Superior temporal gyrus (tissue), 1 donor: Measurements from ENCODE around the gene COL13A1.

Experiments
- DNase-seq: peaks from one replicate; pipeline ENCODE4 v3.0.0-alpha.2; 2016; ENCODE audit errors: extremely low spot score

COL13A1 gene

GRCh38 chr10:69845574-69846292 is 44.0 kb downstream of the COL13A1 start:
- no peak for DNase-seq

- DNase-seq = no peak
Measured at GRCh38 chr10:69846293-69846921, 44.7 kb downstream of the COL13A1 start.

DNA sequence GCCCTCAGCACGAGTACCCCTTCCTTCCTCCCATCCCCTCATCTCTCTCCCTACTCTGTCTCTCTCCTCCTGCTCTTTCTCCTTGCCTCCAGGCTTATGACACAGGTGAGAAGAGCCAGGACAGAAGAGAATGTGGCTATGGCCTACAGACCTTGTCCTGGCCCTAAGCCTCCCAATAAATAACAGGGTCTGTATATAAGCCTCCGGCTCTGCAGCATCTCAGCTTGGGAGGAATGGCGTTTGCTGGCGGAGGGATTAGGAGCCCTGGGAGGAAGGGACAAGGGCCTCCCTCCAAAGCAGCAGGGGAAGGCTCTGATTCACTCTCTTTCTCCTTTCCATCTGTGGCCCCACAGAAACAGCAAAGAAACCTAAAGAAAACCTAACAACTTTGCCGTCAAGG is 45.8 kb downstream of the COL13A1 start:
- no peak for DNase-seq

DNA sequence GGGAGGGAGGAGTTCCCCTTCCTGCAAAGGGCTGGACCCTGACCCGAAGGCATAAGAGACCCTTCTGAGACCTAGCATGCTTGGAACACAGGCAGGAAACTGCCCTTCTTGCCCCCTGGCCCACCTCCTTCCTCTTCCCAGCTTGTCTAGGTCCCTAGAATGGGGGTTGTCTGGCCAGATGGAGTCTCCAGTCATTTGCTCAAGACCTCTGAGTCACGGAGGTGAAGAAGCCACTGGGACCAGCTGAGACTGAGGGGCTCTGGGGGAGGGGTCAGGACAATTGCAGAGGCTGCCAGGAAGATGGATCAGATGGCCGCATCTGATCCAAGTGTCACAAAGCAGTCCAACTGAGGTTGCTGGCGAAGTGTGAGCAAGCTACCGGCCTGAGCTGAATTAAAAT is 46.2 kb downstream of the COL13A1 start:
- no peak for DNase-seq

GRCh38 chr10:69848454-69848853 is 46.7 kb downstream of the COL13A1 start:
- no peak for DNase-seq

GRCh38 chr10:69849825-69850224 is 48.1 kb downstream of the COL13A1 start:
- no peak for DNase-seq

DNA sequence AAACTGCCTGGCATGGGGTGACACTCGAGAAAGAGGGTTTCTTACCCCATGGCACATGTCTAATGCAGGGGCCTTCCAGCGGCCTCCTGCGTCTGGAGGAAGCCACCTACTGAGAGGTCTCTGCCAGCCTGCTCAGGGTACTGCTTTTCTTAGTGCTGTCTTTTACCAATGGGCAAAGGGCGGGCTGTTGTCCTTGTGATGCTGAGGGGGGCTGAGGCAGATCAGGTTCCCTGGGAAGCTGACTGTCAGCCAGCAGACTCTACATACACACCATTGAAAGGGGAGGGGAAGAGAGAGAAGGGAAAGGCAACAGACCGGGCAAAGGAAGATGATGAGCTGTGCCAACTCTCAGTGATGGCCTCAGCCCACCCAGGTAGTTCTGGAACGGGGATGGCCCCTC is 48.7 kb downstream of the COL13A1 start:
- no peak for DNase-seq

- DNase-seq = no peak
Measured at GRCh38 chr10:69851306-69851705, 49.6 kb downstream of the COL13A1 start.

DNA sequence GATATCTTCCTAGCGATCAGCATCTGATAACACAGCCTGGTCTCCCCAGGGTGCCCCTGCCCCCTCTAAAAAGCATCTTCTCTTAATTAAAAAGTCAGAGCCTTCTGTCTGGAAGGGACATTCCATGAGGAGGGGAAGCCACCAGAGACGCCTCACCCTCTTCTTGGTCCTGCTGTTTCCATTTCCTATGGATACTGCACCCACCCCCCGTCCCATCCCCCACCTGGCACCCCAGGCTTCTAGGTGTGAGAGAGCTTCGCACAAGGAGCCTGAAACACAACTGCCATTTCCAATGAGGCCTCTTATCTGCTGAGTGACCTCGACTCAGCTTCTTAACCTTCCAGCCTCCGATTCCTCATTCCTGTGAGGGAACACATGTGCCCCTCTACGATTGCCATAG is 51.4 kb downstream of the COL13A1 start:
- no peak for DNase-seq

- DNase-seq = no peak
Measured at GRCh38 chr10:69854511-69855345, 53.0 kb downstream of the COL13A1 start.

GRCh38 chr10:69855346-69856111 is 53.8 kb downstream of the COL13A1 start:
- DNase-seq = peak; percentile 67

- DNase-seq = no peak
Measured at GRCh38 chr10:69856601-69857166, 55.0 kb downstream of the COL13A1 start.

- DNase-seq = no peak
Measured at GRCh38 chr10:69858201-69858600, 56.5 kb downstream of the COL13A1 start.

GRCh38 chr10:69860271-69860670 is 58.6 kb downstream of the COL13A1 start:
- DNase-seq = no peak

DNA sequence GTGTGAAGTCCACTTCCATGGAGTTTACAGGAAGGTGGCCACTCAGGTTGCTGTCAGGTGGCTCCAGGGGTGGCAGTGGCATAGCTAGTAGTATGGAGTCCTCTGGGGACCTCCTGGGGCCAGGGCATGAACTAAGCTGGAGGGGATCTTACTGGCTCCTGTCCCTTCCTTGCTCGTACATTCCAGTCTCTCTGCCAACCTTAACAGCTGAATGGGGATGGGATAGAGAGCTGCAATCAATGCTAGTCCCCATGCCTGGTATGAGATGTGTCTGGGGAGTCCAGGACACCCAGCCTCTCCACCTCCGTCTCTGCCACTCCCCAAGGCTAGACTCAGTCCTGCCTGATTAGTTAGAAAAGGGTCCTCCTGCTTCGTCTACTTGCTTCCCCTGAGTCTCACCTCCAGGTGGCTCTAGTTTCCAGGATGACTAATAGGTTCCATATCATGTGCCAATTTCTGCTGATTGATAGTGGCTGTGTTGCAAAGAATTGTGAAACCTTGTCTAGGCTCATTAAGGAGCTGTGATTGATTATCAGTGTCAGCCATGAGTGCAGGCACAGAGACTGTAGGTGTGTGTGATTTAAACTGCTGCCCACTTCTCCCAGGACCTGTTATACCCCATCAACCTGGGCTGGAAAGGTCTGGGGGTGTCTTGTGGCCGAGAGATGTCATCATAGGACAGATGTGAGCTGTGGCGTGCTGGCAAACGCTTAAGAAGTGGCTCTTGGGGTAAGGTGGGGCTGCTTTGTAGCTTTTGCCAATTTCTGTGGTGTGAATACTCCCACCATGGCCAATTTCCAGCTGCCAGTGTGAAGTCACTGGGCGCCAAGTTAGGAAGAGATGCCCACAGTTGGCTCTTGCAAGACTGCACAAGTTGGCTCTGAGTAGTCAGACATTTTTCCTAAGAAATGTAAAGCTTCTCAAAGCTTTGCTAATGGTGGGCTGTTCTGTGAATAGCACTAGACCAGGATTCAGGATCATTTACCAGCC is 59.8 kb downstream of the COL13A1 start:
- DNase-seq = no peak

DNA sequence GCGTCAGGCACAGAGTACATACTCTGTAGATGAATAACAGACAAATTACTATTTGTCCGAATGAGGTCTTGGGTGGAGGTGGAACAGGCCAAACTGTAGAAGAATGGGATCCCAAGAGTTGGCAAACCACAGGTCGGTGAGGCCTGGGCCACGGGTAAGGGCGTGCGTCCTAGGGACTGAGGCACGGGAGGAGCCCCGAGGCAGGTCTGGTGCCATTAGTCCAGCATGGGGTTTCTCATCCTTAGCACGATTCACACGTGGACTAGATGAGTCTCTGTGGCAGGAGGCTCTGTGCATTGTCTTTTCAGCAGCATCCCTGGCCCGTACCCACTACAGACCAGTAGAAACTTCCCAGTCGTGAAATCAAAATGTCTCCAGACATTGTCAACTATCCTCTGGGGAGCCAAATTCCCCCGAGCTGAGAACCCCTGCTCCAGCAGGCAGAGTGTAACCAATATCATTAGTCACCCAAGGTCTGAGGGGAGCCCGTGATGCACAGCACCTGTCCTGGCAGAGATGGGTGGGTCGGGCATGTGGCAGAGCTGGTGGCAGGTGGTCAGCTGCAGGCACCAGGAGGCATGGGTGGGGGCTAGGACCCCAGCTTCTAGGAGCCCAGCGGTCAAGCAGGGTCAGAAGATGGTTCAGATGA is 61.3 kb downstream of the COL13A1 start:
- DNase-seq = no peak

GRCh38 chr10:69863580-69863979 is 61.9 kb downstream of the COL13A1 start:
- no peak for DNase-seq

DNA sequence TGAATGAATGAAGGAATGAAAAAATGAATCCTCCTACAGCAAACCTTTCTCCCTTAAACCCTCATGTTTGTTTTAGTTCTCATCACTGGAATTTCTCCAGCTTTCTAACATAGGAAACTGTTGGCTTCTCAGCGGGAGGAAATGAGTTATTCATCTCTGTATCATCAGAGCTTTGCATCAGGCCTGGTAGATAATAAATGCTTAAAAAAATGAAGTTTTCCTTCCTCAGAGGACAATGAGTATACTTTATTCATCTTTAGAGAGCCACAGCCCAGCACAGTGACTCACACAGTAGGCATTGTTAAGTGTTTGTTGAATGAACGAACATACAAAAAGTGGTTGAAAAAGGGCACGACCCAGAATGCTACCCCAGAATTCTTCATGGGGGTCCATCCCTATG is 62.6 kb downstream of the COL13A1 start:
- no peak for DNase-seq

- no peak for DNase-seq
Measured at GRCh38 chr10:69865450-69865849, 63.7 kb downstream of the COL13A1 start.

- DNase-seq = no peak
Measured at GRCh38 chr10:69866246-69866687, 64.6 kb downstream of the COL13A1 start.
